Upper lobe of right lung (tissue), 1 donor: ENCODE data around the gene PSMD9. TPM values are rescaled to one million over a fixed set of nuclear protein-coding genes. Genes with fewer than 3 reads are reported as not detected.
"Not testable (repeated sequence)": the region's sequence is repeated elsewhere in the genome, so short reads cannot be mapped to it uniquely, and the experiment has no call there.

Experiments used
- ATAC-seq: fragments of 200-7000 bp; cut with Tn5 transposase; one replicate; pipeline ENCODE4 v1.9.1; 2020; ENCODE audit warnings: mild to moderate bottlenecking, moderate library complexity
- DNase-seq: peaks from one replicate; pipeline ENCODE4 v3.0.0-alpha.2; 2020
- H3K27ac ChIP-seq: fragments of 200-600 bp; one replicate; pipeline ENCODE4 v1.8.0; 2022
- H3K27me3 ChIP-seq: fragments of 200-600 bp; one replicate; pipeline ENCODE4 v1.8.0; 2022; ENCODE audit warnings: mild to moderate bottlenecking
- H3K36me3 ChIP-seq: fragments of 200-600 bp; one replicate; pipeline ENCODE4 v1.8.0; 2022
- H3K4me1 ChIP-seq: fragments of 200-600 bp; one replicate; pipeline ENCODE4 v1.8.0; 2022
- H3K4me3 ChIP-seq: fragments of 200-600 bp; one replicate; pipeline ENCODE4 v1.8.0; 2022; ENCODE audit warnings: mild to moderate bottlenecking
- H3K9me3 ChIP-seq: fragments of 200-600 bp; one replicate; pipeline ENCODE4 v1.8.0; 2022
- intact Hi-C: fragments of 100-400 bp; cut with DNase I; formaldehyde crosslinking; loops from one replicate; pipeline ENCODE4 v1.11.0; 2022
- total RNA-seq: library from RNA; stranded (reverse); fragmentation: NEBNext Ultra II Directional; extraction: Animal tissue kit (Norgen Biotek cat#: 25700); gene quantifications from one replicate; pipeline ENCODE4 v1.2.1, GENCODE V29; 2021
- TF ChIP-seq, protein P1 (sequence below): fragments of 200-600 bp; IDR thresholded peaks from one replicate; pipeline ENCODE4 v1.8.0; 2022; ENCODE audit warnings: antibody characterized with exemption
- donor health status: DM: no; HTN: yes; CAD: no; lungs with severe emphysema.

Gene PSMD9
- total RNA-seq, 1 donor from 2014 or later, result 43.4 TPM

DNA sequence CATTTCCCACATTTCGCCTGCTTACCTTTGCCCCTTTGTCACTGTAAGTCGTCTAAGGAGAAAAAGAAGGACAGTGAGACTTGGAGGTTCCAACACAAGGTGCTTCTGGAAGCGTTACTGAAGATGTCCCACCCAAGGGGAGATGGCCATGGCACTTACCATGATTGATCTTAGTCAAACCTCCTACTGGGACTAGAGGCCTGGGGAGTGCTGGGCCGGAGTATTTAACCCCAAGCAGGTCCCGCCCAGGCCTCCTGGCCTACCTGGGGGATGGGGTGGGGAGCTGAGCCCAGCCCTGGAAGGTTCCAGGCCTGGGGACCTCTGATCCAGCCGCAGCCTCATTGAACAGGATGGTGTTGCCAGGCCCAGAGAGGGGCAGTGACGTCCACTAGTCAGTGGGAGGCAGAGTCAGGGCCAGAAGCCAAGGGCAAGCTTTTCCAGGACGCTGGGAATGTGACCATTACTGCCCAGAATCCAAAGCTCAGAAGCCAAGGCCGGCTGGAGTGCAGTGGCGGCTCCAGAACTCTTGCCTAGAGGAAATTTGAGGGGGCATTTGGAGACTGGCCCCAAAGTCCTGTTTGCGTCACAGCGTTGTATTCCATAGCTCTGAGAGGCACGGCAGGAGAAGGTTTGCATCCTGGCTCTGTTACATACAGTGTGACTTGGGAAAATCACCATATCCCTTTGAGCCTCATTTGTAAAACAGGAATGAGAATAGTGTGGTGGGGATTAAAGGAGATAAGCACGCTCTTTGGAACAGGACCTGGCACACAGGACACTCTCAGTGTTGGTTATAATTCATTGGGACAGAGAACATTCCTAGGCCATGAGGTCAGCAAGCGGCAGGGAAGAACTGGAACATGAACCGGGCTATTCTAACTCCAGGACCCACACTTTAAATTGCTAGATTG is 29.7 kb upstream of the PSMD9 start, which contains the start of gene HPD:
Gene HPD (minus strand): TSS at position 198 of the 911 bp plus-strand sequence. CDS start 36 bp downstream, at position 162.
- DNase-seq (no peak), ATAC-seq (peak; percentile 78)
- H3K9me3 ChIP-seq, result no peaks in the 10 kb centered on the region
- no peaks in the 10 kb centered on the region for H3K36me3 ChIP-seq
- intact Hi-C loops, result no loop called here
- H3K27me3 ChIP-seq, result no peaks in the 10 kb centered on the region
- TF ChIP-seq, protein P1, sequence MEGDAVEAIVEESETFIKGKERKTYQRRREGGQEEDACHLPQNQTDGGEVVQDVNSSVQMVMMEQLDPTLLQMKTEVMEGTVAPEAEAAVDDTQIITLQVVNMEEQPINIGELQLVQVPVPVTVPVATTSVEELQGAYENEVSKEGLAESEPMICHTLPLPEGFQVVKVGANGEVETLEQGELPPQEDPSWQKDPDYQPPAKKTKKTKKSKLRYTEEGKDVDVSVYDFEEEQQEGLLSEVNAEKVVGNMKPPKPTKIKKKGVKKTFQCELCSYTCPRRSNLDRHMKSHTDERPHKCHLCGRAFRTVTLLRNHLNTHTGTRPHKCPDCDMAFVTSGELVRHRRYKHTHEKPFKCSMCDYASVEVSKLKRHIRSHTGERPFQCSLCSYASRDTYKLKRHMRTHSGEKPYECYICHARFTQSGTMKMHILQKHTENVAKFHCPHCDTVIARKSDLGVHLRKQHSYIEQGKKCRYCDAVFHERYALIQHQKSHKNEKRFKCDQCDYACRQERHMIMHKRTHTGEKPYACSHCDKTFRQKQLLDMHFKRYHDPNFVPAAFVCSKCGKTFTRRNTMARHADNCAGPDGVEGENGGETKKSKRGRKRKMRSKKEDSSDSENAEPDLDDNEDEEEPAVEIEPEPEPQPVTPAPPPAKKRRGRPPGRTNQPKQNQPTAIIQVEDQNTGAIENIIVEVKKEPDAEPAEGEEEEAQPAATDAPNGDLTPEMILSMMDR, result no peak
- peak within 1 kb of the TSS; percentile 76 for H3K27ac ChIP-seq
- no peak within 1 kb of the TSS for H3K4me3 ChIP-seq
- peaks cover 18% of the 10 kb centered on the region for H3K4me1 ChIP-seq

DNA sequence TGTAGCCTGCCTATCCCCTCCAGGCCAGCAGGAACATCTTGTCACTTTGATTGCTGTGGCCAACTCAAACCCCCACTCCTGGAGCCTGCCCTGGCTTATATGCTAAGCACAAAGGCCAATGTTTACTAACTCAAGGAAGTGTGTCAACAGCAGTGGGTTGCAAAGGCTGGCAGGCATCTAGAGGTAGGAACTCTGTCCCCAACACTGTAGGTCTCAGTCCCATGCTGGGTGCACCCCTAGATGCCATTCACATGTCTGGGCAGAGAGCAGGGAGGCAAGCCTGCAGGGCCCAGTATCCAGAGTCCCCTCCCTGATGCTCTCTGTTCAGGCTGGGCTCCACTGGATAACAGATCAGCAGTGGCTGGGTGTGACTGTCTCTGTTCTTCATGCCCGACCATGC is 28.3 kb upstream of the PSMD9 start:
- Histone ChIP-seq H3K27me3 (no peaks in the 10 kb centered on the region), H3K27ac (peak overlapping the region; percentile 76), H3K36me3 (no peaks in the 10 kb centered on the region), H3K4me3 (no peak overlapping the region), H3K4me1 (peaks cover 18% of the 10 kb centered on the region), H3K9me3 (no peaks in the 10 kb centered on the region)
- no peak for DNase-seq
- TF ChIP-seq, protein P1, result no peak
- peak; percentile 11 for ATAC-seq
- intact Hi-C loops, result no loop called here

DNA sequence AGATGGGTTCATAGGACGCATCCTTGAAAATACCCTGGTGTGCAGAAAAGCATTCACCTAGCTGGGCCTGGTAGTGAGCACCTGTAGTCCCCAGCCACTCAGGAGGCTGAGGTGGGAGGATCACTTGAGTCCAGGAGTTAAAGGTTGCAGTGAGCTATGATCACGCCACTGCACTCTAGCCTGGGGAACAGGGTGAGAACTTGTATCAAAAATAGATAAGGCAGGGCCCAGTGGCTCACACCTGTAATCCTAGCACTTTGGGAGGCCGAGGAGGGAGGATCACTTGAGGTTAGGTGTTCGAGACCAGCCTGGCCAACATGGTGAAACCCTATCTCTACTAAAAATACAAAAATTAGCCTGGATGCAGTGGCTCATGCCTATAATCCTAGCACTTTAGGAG is 27.9 kb upstream of the PSMD9 start:
- H3K36me3 ChIP-seq, ATAC-seq, H3K9me3 ChIP-seq, H3K27ac ChIP-seq, intact Hi-C loops, DNase-seq, H3K27me3 ChIP-seq, H3K4me3 ChIP-seq: not testable (repeated sequence)
- peaks cover 18% of the 10 kb centered on the region for H3K4me1 ChIP-seq

DNA sequence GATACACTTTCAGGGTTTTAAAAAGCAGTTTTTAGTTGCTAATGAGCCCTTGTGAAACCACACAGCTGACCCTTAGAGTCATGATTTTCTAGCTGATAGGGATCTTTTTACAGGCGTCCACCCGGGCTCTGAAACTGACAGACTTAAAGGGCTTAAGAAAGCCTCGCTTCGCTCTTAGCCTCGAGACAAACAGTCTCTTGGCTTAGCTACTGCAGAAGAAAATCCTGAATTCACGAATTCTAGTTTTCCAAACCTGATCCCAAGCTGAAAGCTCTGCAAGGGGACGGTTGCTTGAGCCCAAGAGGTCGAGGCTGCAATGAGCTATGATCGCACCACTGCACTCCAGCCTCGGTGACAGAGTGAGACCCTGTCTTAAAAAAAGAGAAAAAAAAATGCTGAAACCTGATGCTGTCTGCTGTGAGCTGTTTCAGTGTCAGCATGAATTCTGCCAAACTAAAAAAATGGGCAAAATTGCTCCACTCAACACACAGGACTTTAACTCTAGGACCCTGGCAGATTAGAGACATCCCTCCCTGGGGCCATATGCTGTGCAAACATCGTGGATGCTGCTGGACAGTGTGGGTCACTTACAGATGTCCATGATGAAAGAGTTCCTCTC is 26.8 kb upstream of the PSMD9 start:
- Histone ChIP-seq H3K27ac (no peak overlapping the region), H3K36me3 (no peaks in the 10 kb centered on the region), H3K4me3 (no peak overlapping the region), H3K9me3 (no peaks in the 10 kb centered on the region), H3K4me1 (peaks cover 18% of the 10 kb centered on the region), H3K27me3 (no peaks in the 10 kb centered on the region)
- intact Hi-C loops, result no loop called here
- TF ChIP-seq, protein P1, result no peak
- ATAC-seq (no peak), DNase-seq (no peak)

DNA sequence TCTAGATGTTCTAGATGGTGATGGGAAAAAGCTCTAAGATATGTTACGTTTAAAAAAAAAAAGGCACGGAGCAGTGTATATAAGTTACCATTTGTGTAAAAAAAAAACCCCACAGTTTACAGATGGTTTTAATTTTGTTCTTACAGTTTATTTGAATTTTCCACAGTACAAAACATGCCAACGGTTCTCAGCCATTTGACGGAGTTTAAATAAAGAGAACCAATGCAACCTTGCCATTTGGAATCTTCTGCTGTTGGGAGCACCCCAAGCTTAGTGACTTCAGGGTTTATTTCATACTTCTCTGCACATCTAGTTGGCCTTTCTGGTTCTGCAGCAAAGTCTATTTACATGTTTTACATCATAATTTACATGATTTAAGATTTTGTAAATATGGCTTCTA is 22.3 kb upstream of the PSMD9 start:
- Histone ChIP-seq H3K27ac (no peak overlapping the region), H3K27me3 (no peaks in the 10 kb centered on the region), H3K9me3 (no peaks in the 10 kb centered on the region), H3K4me3 (no peak overlapping the region), H3K4me1 (peaks cover 4% of the 10 kb centered on the region), H3K36me3 (no peaks in the 10 kb centered on the region)
- intact Hi-C loops, result no loop called here
- DNase-seq (no peak), ATAC-seq (no peak)
- TF ChIP-seq, protein P1, result no peak

DNA sequence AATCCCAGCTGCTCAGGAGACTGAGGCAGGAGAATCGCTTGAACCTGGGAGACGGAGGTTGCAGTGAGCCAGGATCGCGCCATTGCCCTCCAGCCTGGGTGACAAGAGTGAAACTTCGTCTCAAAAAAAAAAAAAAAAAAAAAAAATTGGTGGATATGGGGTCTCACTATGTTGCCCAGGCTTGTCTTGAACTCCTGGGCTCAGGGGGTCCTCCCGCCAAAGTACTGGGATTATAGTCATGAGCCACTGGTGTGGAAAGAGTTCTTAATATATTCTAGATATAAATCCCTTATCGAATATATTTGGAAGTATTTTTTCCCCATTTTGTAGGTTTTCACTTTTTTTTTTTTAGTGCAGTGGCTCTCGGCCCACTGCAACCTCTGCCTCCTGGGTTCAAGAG is 19.4 kb upstream of the PSMD9 start:
- intact Hi-C loops, H3K27ac ChIP-seq, H3K4me1 ChIP-seq, H3K36me3 ChIP-seq, DNase-seq, H3K4me3 ChIP-seq, ATAC-seq, H3K9me3 ChIP-seq, H3K27me3 ChIP-seq: not testable (repeated sequence)
